ENCODE measurements around the gene HIGD1C. TPM values are rescaled to one million over a fixed set of nuclear protein-coding genes. Genes with fewer than 3 reads are reported as not detected.

HIGD1C gene
- total and polyA plus RNA-seq, 4 donors = not detected

- no peak overlapping the region for H3K4me3 ChIP-seq (ENCODE audit: low read depth in 1 of 3, low read length in 3 of 3)
- H3K9ac ChIP-seq (ENCODE audit: low read depth in 1 of 2, low read length in 2 of 2) = no peak overlapping the region
- H3K27ac ChIP-seq (ENCODE audit: low read depth in 1 of 2, low read length in 2 of 2) = no peak overlapping the region
- peaks cover 4 to 47% (median 34%) of the 10 kb centered on the region in 4 donors for H3K36me3 ChIP-seq (ENCODE audit: control insufficient read depth in 4 of 4, insufficient read depth in 3 of 4, low read depth in 1 of 4, low read length in 3 of 4)
- peaks cover 0 to 16% (median 12%) of the 10 kb centered on the region in 4 donors for H3K4me1 ChIP-seq (ENCODE audit: control insufficient read depth in 4 of 4, insufficient read depth in 4 of 4, low read length in 3 of 4)
- no peak for DNase-seq (ENCODE audit: low spot score)
- 96% methylated on average over 4 of the region's 4 CpGs for WGBS
- TF ChIP-seq FOXA2 (IDR thresholded peaks at IDR 0.05) (no peak), EGR1 (IDR thresholded peaks at IDR 0.05; ENCODE audit: low read depth in 2 of 2) (no peak), RXRA (IDR thresholded peaks at IDR 0.05) (no peak), RAD21 (IDR thresholded peaks at IDR 0.05) (no peak)
- H3K9me3 ChIP-seq (ENCODE audit: control insufficient read depth in 4 of 4, low read length in 3 of 4) = no peaks in the 10 kb centered on the region
- no peaks in the 10 kb centered on the region for H3K27me3 ChIP-seq (ENCODE audit: control insufficient read depth in 4 of 4, insufficient read depth in 4 of 4, low read length in 3 of 4)
Measured at GRCh38 chr12:50990147-50990727, 37.9 kb downstream of the HIGD1C start.

GRCh38 chr12:50990791-50991190 is 38.4 kb downstream of the HIGD1C start:
- H3K27me3 ChIP-seq (ENCODE audit: control insufficient read depth in 4 of 4, insufficient read depth in 4 of 4, low read length in 3 of 4) = no peaks in the 10 kb centered on the region
- H3K27ac ChIP-seq (ENCODE audit: low read depth in 1 of 2, low read length in 2 of 2) = no peak overlapping the region
- peaks cover 0 to 11% (median 7%) of the 10 kb centered on the region in 4 donors for H3K4me1 ChIP-seq (ENCODE audit: control insufficient read depth in 4 of 4, insufficient read depth in 4 of 4, low read length in 3 of 4)
- H3K9me3 ChIP-seq (ENCODE audit: control insufficient read depth in 4 of 4, low read length in 3 of 4) = no peaks in the 10 kb centered on the region
- no peak for TF ChIP-seq TAF1 (conservative IDR thresholded peaks at IDR 0.05)
- no peak for TF ChIP-seq FOXA1 (IDR thresholded peaks at IDR 0.05)
- no peak for TF ChIP-seq RAD21 (IDR thresholded peaks at IDR 0.05)
- TF ChIP-seq YY1 (IDR thresholded peaks at IDR 0.05) = no peak
- TF ChIP-seq NR2F2 (IDR thresholded peaks at IDR 0.05) = no peak
- TF ChIP-seq EGR1 (IDR thresholded peaks at IDR 0.05; ENCODE audit: low read depth in 2 of 2) = no peak
- TF ChIP-seq MAX (IDR thresholded peaks at IDR 0.05) = no peak
- TF ChIP-seq GABPA (IDR thresholded peaks at IDR 0.05 in 1 of 2, conservative IDR thresholded peaks at IDR 0.05 in 1 of 2) = no peak
- no peak for TF ChIP-seq REST (IDR thresholded peaks at IDR 0.05)
- TF ChIP-seq SP1 (IDR thresholded peaks at IDR 0.05) = no peak
- H3K36me3 ChIP-seq (ENCODE audit: control insufficient read depth in 4 of 4, insufficient read depth in 3 of 4, low read depth in 1 of 4, low read length in 3 of 4) = peaks cover 6 to 51% (median 39%) of the 10 kb centered on the region in 4 donors
- 93% methylated on average over 3 of the region's 3 CpGs for WGBS
- H3K9ac ChIP-seq (ENCODE audit: low read depth in 1 of 2, low read length in 2 of 2) = no peak overlapping the region
- H3K4me3 ChIP-seq (ENCODE audit: low read depth in 1 of 3, low read length in 3 of 3) = no peak overlapping the region
- no peak for DNase-seq (ENCODE audit: low spot score)

- Histone ChIP-seq H3K27me3 (ENCODE audit: control insufficient read depth in 4 of 4, insufficient read depth in 4 of 4, low read length in 3 of 4) (no peaks in the 10 kb centered on the region), H3K36me3 (ENCODE audit: control insufficient read depth in 4 of 4, insufficient read depth in 3 of 4, low read depth in 1 of 4, low read length in 3 of 4) (peaks cover 6 to 54% (median 40%) of the 10 kb centered on the region in 4 donors), H3K9ac (ENCODE audit: low read depth in 1 of 2, low read length in 2 of 2) (no peak overlapping the region), H3K9me3 (ENCODE audit: control insufficient read depth in 4 of 4, low read length in 3 of 4) (no peaks in the 10 kb centered on the region), H3K4me3 (ENCODE audit: low read depth in 1 of 3, low read length in 3 of 3) (no peak overlapping the region), H3K4me1 (ENCODE audit: control insufficient read depth in 4 of 4, insufficient read depth in 4 of 4, low read length in 3 of 4) (peaks cover 0 to 11% (median 5%) of the 10 kb centered on the region in 4 donors), H3K27ac (ENCODE audit: low read depth in 1 of 2, low read length in 2 of 2) (no peak overlapping the region)
- no peak for DNase-seq (ENCODE audit: low spot score)
- 89% methylated on average over 6 of the region's 6 CpGs for WGBS
- no peak for TF ChIP-seq FOXA1 (IDR thresholded peaks at IDR 0.05)
- no peak for TF ChIP-seq YY1 (IDR thresholded peaks at IDR 0.05)
- no peak for TF ChIP-seq EGR1 (IDR thresholded peaks at IDR 0.05; ENCODE audit: low read depth in 2 of 2)
- no peak for TF ChIP-seq JUND (IDR thresholded peaks at IDR 0.05)
Measured at GRCh38 chr12:50991291-50991690, 38.9 kb downstream of the HIGD1C start.
